Smooth muscle cell (in vitro differentiated cells): ENCODE data around the gene MRPL19. TPM values are rescaled to one million over a fixed set of nuclear protein-coding genes. Genes with fewer than 3 reads are reported as not detected.
"Not testable (repeated sequence)": the region's sequence is repeated elsewhere in the genome, so short reads cannot be mapped to it uniquely, and the experiment has no call there.

Experiments used
- DNase-seq: peaks from one replicate; lab custom pipeline; 2025; ENCODE audit not compliant: unreplicated experiment; lab: John Stamatoyannopoulos, UW
- H2AFZ ChIP-seq: fragments of 200-600 bp; sonication (generic); 2 replicates; pipeline ENCODE4 v1.6.0; 2016; ENCODE audit warnings: antibody characterized with exemption, low read depth, mild to moderate bottlenecking
- H3F3A ChIP-seq: fragments of 200-600 bp; sonication (generic); 2 replicates; pipeline ENCODE4 v1.6.0; 2017; ENCODE audit warnings: antibody characterized with exemption, low read depth
- H3K27ac ChIP-seq: fragments of 200-600 bp; sonication (generic); 2 replicates; pipeline ENCODE4 v1.5.1; 2016; ENCODE audit warnings: low read depth, mild to moderate bottlenecking
- H3K27me3 ChIP-seq: fragments of 200-600 bp; sonication (generic); 2 replicates; pipeline ENCODE4 v1.6.1; 2016; ENCODE audit warnings: low read depth, mild to moderate bottlenecking
- H3K36me3 ChIP-seq: fragments of 200-600 bp; sonication (generic); 2 replicates; pipeline ENCODE4 v1.5.1; 2016; ENCODE audit warnings: low read depth
- H3K4me1 ChIP-seq: fragments of 200-600 bp; sonication (generic); 2 replicates; pipeline ENCODE4 v1.5.1; 2016; ENCODE audit warnings: low read depth
- H3K4me2 ChIP-seq: fragments of 200-600 bp; sonication (generic); 2 replicates; pipeline ENCODE4 v1.6.0; 2016; ENCODE audit warnings: mild to moderate bottlenecking
- H3K4me3 ChIP-seq: fragments of 200-600 bp; sonication (generic); 2 replicates; pipeline ENCODE4 v1.5.1; 2016; ENCODE audit warnings: mild to moderate bottlenecking
- H3K79me2 ChIP-seq: fragments of 200-600 bp; sonication (generic); 2 replicates; pipeline ENCODE4 v1.6.0; 2016; ENCODE audit warnings: low read depth, mild to moderate bottlenecking
- H3K9ac ChIP-seq: fragments of 200-600 bp; sonication (generic); 2 replicates; pipeline ENCODE4 v1.6.0; 2016; ENCODE audit warnings: low read depth
- H3K9me3 ChIP-seq: fragments of 200-600 bp; sonication (generic); replicated peaks from 2 replicates; pipeline ENCODE4 v1.5.1; 2016; ENCODE audit warnings: low read depth
- H4K20me1 ChIP-seq: fragments of 200-600 bp; sonication (generic); 2 replicates; pipeline ENCODE4 v1.6.0; 2016; ENCODE audit warnings: low read depth
- WGBS: methylation state at CpG from one replicate; pipeline ENCODE4 v1.1.7; 2016; ENCODE audit warnings: low lambda C conversion rate; 5-methylcytosine and 5-hydroxymethylcytosine counted together
- polyA plus RNA-seq: library from polyadenylated mRNA; unstranded; fragments of >200 nt; fragmentation: Nextera tagmentation; extraction: Ambion mirVana; gene quantifications from 2 replicates; pipeline ENCODE4 v1.2.1, GENCODE V29; 2016
- total RNA-seq: library from RNA; depleted of rRNA; stranded (reverse); fragments of >200 nt; gene quantifications from 2 replicates; pipeline ENCODE4 v1.2.3, GENCODE V29; 2014
- TF ChIP-seq, protein P1 (sequence below): fragments of 200-600 bp; sonication (generic); IDR thresholded peaks from 2 replicates; pipeline ENCODE4 v1.5.1; 2017; ENCODE audit warnings: borderline replicate concordance, mild to moderate bottlenecking, antibody characterized with exemption; ENCODE audit not compliant: insufficient read depth, poor library complexity, severe bottlenecking

MRPL19 gene
- total and polyA plus RNA-seq, 2 experiments from 2014 or later: 41.6 to 58.3 TPM

DNA sequence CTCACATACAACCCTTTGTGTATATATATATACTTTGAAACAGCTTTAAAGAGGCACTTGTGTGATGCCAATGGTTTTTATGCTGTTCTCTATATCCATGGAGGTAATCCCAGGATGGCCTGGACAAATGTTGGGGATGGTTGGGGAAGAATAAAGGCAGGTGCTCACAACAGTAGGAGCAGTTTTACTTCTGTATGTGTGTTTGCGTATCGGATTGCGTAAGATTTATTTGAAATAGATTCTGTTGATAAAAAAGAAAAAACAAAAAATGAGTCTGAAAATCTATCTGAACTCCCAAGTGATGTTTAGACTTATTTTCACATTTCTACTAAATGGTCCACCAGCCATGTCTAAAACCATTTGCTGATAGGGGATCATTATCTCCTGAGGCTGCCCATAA, 29.3 kb downstream of the MRPL19 start:
- no peaks in the 10 kb centered on the region for H4K20me1 ChIP-seq
- H3K79me2 ChIP-seq: no peaks in the 10 kb centered on the region
- H3K4me2 ChIP-seq: no peak overlapping the region
- no peaks in the 10 kb centered on the region for H3F3A ChIP-seq
- no peak overlapping the region for H3K9ac ChIP-seq
- no peak overlapping the region for H3K4me3 ChIP-seq
- no peak overlapping the region for H2AFZ ChIP-seq
- TF ChIP-seq, protein P1, sequence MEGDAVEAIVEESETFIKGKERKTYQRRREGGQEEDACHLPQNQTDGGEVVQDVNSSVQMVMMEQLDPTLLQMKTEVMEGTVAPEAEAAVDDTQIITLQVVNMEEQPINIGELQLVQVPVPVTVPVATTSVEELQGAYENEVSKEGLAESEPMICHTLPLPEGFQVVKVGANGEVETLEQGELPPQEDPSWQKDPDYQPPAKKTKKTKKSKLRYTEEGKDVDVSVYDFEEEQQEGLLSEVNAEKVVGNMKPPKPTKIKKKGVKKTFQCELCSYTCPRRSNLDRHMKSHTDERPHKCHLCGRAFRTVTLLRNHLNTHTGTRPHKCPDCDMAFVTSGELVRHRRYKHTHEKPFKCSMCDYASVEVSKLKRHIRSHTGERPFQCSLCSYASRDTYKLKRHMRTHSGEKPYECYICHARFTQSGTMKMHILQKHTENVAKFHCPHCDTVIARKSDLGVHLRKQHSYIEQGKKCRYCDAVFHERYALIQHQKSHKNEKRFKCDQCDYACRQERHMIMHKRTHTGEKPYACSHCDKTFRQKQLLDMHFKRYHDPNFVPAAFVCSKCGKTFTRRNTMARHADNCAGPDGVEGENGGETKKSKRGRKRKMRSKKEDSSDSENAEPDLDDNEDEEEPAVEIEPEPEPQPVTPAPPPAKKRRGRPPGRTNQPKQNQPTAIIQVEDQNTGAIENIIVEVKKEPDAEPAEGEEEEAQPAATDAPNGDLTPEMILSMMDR: no peak
- 97% methylated on average over 3 of the region's 3 CpGs for WGBS
- peaks cover 2% of the 10 kb centered on the region for H3K36me3 ChIP-seq
- H3K9me3 ChIP-seq: no peaks in the 10 kb centered on the region
- DNase-seq: no peak
- H3K27ac ChIP-seq: no peak overlapping the region
- H3K27me3 ChIP-seq: no peaks in the 10 kb centered on the region
- no peaks in the 10 kb centered on the region for H3K4me1 ChIP-seq

DNA sequence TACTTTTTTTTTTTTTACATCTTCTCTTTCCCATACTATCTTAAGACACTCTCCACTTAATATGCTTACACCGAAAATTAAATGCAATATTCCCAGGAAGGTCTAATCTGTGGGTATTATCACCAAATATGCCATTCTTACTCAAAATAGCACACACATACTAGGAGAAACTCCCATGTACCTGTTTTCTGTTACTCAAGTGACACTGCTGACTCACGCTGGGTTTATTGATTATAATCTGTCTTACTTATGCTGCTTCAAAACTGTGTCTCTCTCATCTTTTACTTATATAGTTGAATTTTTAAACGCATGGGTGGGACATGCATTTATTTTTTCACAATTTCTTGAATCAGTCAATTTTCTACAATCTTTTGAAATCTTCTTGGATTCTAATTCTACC, 29.9 kb downstream of the MRPL19 start:
- no peaks in the 10 kb centered on the region for H3K4me1 ChIP-seq
- WGBS: 83% methylated on average over 3 of the region's 3 CpGs

DNA sequence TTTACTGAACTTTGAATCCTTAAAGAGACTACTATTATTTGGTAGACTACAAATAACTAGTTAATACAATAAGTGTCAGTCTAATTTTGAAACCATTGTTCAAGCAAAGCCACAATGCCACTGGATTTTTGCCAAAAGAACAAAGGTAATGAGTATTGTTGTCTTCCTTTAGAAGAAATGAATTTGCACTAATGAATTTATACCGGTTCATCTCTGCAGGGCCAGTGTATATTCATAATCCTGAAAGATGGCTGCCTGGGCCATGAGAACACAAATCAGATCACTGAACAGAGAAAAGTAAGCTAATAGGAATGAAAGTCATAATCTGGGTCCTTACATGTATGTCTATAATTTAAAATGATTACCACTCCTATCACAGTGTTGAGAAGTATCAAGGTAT, 33.0 kb downstream of the MRPL19 start:
- Histone ChIP-seq H3F3A (no peaks in the 10 kb centered on the region), H3K27ac (no peak overlapping the region), H4K20me1 (no peaks in the 10 kb centered on the region), H2AFZ (no peak overlapping the region), H3K9ac (no peak overlapping the region), H3K4me2 (no peak overlapping the region), H3K36me3 (no peaks in the 10 kb centered on the region), H3K27me3 (no peaks in the 10 kb centered on the region), H3K4me3 (no peak overlapping the region), H3K4me1 (no peaks in the 10 kb centered on the region), H3K79me2 (no peaks in the 10 kb centered on the region), H3K9me3 (no peaks in the 10 kb centered on the region)
- WGBS: 100% methylated on average over 1 of the region's 1 CpG
- TF ChIP-seq, protein P1: no peak
- DNase-seq: no peak

More for the DNA sequence above, 29.9 kb downstream of the MRPL19 start:
- Histone ChIP-seq H3K9me3 (no peaks in the 10 kb centered on the region), H4K20me1 (no peaks in the 10 kb centered on the region), H3F3A (no peaks in the 10 kb centered on the region), H3K36me3 (peaks cover 2% of the 10 kb centered on the region), H3K79me2 (no peaks in the 10 kb centered on the region), H3K4me3 (no peak overlapping the region), H2AFZ (no peak overlapping the region), H3K9ac (no peak overlapping the region), H3K4me2 (no peak overlapping the region), H3K27me3 (no peaks in the 10 kb centered on the region), H3K27ac (no peak overlapping the region)
- DNase-seq: no peak
- TF ChIP-seq, protein P1: no peak

DNA sequence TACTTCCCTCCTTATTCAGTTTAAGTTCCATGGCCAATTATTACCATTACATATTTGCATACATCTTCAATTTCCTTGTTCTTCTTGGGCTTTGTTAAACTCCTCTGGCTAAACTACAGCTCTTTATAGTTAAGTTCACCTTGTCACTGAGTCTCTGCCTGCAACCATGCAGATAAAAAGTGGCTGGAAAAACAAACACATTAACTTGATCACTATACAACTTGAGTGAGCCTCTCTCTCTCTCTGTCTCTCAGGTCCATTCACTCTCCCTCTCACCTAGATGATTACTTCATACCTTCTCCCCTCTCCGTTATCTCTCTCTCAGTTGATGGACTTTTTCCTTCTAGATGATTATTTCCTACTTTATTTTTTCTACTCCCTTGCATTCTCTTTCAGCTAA, 33.8 kb downstream of the MRPL19 start:
- Histone ChIP-seq H4K20me1 (no peaks in the 10 kb centered on the region), H3F3A (no peaks in the 10 kb centered on the region), H3K27ac (no peak overlapping the region), H3K4me2 (no peak overlapping the region), H3K9ac (no peak overlapping the region), H3K79me2 (no peaks in the 10 kb centered on the region), H3K36me3 (no peaks in the 10 kb centered on the region), H3K9me3 (no peaks in the 10 kb centered on the region), H2AFZ (no peak overlapping the region), H3K4me1 (no peaks in the 10 kb centered on the region), H3K4me3 (no peak overlapping the region), H3K27me3 (no peaks in the 10 kb centered on the region)
- 83% methylated on average over 1 of the region's 1 CpG for WGBS
- TF ChIP-seq, protein P1: no peak
- no peak for DNase-seq

DNA sequence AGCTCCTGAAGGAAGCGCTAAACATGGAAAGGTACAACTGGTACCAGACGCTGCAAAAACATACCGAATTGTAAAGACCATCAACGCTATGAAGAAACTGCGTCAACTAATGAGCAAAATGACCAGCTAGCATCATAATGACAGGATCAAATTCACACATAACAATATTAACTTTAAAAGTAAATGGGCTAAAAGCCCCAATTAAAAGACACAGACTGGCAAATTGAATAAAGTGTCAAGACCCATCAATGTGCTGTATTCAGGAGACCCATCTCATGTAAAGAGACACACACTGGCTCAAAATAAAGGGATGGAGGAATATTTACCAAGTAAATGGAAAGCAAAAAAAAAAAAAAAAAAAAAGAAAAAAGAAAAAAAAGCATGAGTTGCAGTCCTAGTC, 36.8 kb downstream of the MRPL19 start:
- H3K4me2 ChIP-seq, H3K27me3 ChIP-seq, H3K9ac ChIP-seq, H4K20me1 ChIP-seq, H3F3A ChIP-seq, H3K79me2 ChIP-seq, H3K4me3 ChIP-seq, DNase-seq, H3K36me3 ChIP-seq, H2AFZ ChIP-seq, H3K9me3 ChIP-seq, H3K4me1 ChIP-seq, H3K27ac ChIP-seq: not testable (repeated sequence)
- WGBS: 97% methylated on average over 5 of the region's 5 CpGs
